HG03066 (cell line): Measurements from ENCODE around the gene PIGU.
"Not testable (repeated sequence)": the region's sequence is repeated elsewhere in the genome, so short reads cannot be mapped to it uniquely, and the experiment has no call there.

Experiments
- ATAC-seq: cut with Tn5 transposase; IDR thresholded peaks from one replicate; pipeline ENCODE4 v1.9.1; 2021; ENCODE audit warnings: low read depth; ENCODE audit not compliant: unreplicated experiment

Gene PIGU

GRCh38 chr20:34626992-34627391, 49.9 kb downstream of the PIGU start:
- ATAC-seq, result no peak

DNA sequence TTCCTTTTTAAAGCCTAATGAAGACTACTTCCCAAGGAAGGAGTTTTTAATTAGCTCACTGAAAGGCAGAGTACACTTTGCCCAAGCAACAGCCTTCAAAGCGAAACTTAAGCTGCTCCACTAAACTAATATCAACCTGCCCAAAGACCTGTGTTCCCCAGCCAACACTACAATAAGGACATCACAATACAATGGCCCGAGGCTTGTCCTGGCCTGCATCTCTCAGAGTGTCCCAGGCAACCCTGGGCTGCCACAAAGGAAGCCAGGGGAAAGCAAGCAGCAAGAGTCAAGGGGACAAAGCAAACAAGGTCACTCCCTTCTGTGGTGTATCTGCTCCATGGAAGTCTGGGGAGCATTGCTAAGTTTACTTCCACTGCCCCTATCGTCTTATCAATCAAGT, 52.3 kb downstream of the PIGU start:
- no peak for ATAC-seq

DNA sequence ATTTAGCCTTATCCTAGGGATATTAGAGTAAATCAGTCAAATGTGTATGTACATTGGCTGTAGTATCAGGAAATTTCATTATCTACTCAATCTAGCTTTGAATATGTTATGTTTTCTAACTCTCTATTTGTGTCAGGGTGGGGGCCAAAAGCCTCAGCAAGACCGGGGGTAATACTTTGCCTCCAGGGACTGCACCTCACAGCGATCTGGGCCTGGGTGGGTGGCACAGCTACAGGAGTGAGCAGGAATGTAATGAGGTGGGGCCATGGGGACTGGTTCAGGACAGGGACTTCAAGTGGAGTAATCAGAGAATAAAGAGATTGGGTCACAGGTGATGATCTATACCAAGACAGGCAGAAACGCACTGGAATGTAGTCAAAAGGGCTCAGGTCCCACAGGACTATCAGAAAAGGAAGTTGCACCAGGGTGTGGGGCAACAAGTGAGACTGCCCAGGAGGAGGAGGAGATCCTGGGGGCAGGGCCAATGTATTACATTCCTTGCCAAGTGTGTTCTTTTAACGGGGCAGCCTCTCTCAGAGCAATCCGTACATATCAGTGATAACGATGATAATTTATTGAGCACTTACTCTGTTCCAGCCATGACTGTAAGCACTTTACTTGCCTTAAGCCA, 54.0 kb downstream of the PIGU start:
- no peak for ATAC-seq

GRCh38 chr20:34621383-34622367, 55.2 kb downstream of the PIGU start:
- no peak for ATAC-seq

- no peak for ATAC-seq
Measured at GRCh38 chr20:34621036-34621343, 55.9 kb downstream of the PIGU start.

DNA sequence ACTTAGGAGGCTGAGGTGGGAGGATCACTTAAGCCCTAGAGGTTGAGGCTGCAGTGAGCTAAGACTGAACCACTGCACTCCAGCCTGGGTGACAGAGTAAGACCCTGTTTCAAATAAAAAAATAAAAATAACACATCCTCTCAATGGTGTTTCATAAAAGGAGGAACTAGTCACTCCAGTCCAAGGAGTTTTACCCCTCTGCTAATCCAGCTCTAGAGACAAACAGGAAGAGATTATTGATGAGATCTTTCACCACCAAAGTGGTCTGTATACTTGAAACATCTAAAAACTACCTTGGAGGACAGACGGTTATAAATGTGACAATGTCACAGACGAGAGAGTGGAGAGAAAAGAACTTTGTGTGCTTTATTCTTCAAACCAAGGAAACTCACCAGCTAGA, 58.2 kb downstream of the PIGU start:
- ATAC-seq, result no peak

- ATAC-seq, result not testable (repeated sequence)
Measured at GRCh38 chr20:34616913-34617312, 60.0 kb downstream of the PIGU start.

DNA sequence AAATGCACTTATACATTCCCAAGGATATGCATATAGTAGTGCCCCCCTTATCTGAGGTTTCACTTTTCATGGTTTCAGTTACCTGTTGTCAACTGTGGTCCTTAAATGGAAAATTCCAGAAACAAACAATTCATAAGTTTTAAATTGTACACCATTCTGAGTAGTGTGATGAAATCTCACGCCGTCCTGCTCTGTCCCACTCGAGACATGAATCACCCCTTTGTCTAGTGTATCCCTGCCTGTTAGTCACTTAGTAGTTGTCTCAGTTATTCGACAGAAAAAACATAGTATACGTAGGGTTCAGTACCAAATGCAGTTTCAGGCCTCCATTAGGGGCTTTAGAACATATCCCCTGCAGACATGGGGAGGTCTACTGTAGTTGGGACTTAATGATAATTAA, 61.4 kb downstream of the PIGU start:
- no peak for ATAC-seq

DNA sequence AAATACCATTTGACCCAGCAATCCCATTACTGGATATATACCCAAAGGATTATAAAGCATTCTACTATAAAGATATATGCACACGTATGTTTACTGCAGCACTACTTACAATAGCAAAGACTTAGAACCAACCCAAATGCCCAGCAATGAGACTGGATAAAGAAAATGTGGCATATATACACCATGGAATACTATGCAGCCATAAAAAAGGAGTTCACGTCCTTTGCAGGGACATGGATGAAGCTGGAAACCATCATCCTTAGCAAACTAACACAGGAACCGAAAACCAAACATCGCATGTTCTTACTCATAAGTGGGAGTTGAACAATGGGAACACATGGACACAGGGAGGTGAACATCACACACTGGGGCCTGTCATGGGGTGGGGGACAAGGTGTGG, 64.9 kb downstream of the PIGU start:
- not testable (repeated sequence) for ATAC-seq

DNA sequence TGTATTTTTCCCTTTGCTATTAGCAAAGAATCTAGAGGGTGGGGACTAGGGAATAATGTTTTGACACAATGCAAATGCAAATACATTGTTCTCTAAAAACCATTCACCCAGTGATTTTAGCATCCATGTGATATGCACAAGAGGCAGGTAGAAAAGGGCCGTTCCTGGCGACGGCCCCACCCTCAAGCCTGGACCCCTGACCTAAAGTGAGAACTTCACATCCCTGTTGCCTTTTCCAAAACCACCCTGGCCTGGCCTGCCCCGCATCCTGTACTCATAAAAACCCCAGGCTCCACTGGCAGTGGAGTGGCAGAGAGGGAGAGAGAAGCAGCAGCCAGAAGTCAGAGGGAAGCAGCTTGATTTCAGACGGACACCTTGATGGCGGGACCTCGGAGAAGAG, 69.8 kb downstream of the PIGU start:
- ATAC-seq, result no peak

DNA sequence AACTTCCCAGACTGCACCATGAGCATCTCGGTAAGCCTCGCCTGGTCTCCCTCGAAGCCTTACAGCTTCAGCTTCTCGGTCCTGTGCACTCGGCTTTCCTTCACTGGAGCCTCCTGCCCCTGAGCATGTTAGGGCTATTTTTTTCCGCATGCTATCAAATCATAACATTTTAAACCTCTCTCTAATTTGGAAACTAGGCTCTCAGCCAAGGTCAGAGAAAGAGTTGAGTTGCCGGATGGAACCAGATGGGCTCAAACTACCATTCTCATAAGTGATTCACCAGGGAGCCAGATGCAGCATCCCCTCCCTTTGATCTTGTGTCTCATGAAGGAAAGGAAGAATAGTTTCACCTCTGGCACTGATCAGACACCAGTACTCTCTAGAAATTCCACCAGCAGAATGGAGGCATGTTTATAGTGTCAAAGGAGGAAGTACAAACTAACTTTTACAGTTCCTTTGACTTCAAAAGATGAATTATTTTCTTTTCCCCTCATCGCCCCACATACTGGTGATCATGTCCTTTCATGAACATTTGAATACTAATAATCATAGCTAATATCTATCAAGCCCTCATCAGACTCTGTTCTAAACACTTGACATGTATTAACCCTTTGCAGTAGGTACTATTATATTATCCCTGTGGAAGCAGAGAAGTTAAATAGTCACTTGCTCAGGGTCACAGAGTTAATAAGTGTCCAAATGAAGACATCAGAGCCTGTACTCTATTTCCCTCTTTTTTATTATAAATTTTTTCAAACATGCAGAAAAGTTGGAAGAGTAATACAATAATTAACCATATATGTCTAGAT, 71.7 kb downstream of the PIGU start:
- ATAC-seq, result no peak

GRCh38 chr20:34600892-34601653, 75.8 kb downstream of the PIGU start:
- no peak for ATAC-seq

DNA sequence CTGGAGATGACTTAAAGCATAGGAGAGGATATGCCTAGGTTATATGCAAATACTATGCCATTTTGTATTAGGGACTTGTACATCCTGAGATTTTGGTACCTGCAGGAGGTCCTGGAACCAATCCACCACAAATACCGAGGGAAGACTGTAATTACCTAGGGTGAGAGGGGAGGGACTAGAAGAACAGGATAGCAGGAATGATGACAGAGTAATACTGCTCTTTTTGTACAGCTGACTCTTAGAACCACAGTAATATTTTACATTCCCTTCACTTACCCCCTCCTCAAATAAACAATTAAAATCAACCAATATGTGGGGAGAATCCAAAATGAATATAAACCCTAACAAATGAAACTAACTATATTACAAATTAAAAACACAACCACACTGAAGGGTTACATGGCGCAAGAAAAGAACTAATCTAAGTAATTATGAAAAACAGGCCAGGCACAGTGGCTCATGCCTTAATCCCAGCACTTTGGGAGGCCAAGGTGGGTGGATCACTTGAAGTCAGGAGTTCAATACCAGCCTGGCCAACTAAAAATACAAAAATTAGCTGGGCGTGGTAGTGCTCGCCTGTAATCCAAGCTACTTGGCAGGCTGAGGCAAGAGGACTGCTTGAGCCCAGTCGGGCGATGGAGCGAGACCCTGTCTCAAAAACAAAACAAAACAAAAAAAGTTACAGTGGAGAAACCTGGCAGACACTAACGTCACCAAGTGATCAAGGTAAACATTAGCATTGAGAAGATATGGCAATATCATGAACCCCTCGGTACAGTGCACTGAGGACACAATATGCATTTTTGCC, 81.3 kb downstream of the PIGU start:
- no peak for ATAC-seq

GRCh38 chr20:34586488-34587163, 90.3 kb downstream of the PIGU start:
- no peak for ATAC-seq

- ATAC-seq, result no peak
Measured at GRCh38 chr20:34585019-34585418, 91.9 kb downstream of the PIGU start.

- no peak for ATAC-seq
Measured at GRCh38 chr20:34583544-34583943, 93.3 kb downstream of the PIGU start.

GRCh38 chr20:34582911-34583310, 94.0 kb downstream of the PIGU start:
- ATAC-seq, result no peak

GRCh38 chr20:34582221-34582620, 94.7 kb downstream of the PIGU start:
- ATAC-seq, result no peak
